SK-N-SH (cell line): ENCODE results near the gene BICC1. TPM values are rescaled to one million over a fixed set of nuclear protein-coding genes. Genes with fewer than 3 reads are reported as not detected.

Experiments
- CTCF ChIA-PET: fragments of 300-600, 350-600 bp; formaldehyde crosslinking; extraction: SDS; loops from one replicate; lab custom pipeline; 2021; lab: Yijun Ruan, JAX
- POLR2A ChIA-PET: fragments of 350-600 bp; sonication (Branson Sonifier 250); formaldehyde crosslinking; extraction: SDS; loops from one replicate; lab custom pipeline; 2020; ENCODE audit warnings: antibody characterized with exemption, inconsistent platforms; lab: Yijun Ruan, JAX
- DNase-seq: peaks from one replicate; pipeline ENCODE4 v3.0.0; 2012
- H2AFZ ChIP-seq: fragments of 200-600 bp; sonication (generic); 2 replicates; pipeline ENCODE4 v1.8.1; 2016; ENCODE audit warnings: antibody characterized with exemption, mild to moderate bottlenecking, low read depth
- H3F3A ChIP-seq: fragments of 200-600 bp; sonication (generic); replicated peaks from 2 replicates; pipeline ENCODE3; 2016; ENCODE audit warnings: antibody characterized with exemption, mild to moderate bottlenecking; ENCODE audit not compliant: insufficient read depth
- H3K27ac ChIP-seq, 2 experiments: fragments of 200-500 bp in 1 of 2; fragments of 200-600 bp in 1 of 2; sonication (Bioruptor generic) in 1 of 2; sonication (generic), shearing (Covaris generic) in 1 of 2; 2 replicates each; pipeline versions ENCODE4 v1.5.1 to v1.6.1; 2014 to 2016; ENCODE audit warnings: low read depth in 2 of 2, inconsistent platforms in 1 of 2, low read length in 1 of 2, mild to moderate bottlenecking in 1 of 2, mixed read lengths in 1 of 2
- H3K27me3 ChIP-seq: fragments of 200-600 bp; sonication (generic), shearing (Covaris generic); 2 replicates; pipeline ENCODE4 v1.6.1; 2016; ENCODE audit warnings: mixed run types; ENCODE audit not compliant: insufficient read depth
- H3K36me3 ChIP-seq, 2 experiments: fragments of 200-500 bp in 1 of 2; fragments of 200-600 bp in 1 of 2; sonication (Bioruptor generic) in 1 of 2; sonication (generic) in 1 of 2; replicated peaks in 1 of 2; 2 replicates each; pipeline versions ENCODE3 to v1.5.1; 2014 to 2016; ENCODE audit warnings: low read length in 1 of 2, mild to moderate bottlenecking in 1 of 2; ENCODE audit not compliant: insufficient read depth in 2 of 2, control insufficient read depth in 1 of 2
- H3K4me1 ChIP-seq, 2 experiments: fragments of 200-500 bp in 1 of 2; fragments of 200-600 bp in 1 of 2; sonication (Bioruptor generic) in 1 of 2; sonication (generic), shearing (Covaris generic) in 1 of 2; 2 replicates each; pipeline versions ENCODE4 v1.5.1 to v1.6.1; 2014 to 2016; ENCODE audit warnings: low read depth in 1 of 2, low read length in 1 of 2, mixed run types in 1 of 2; ENCODE audit not compliant: insufficient read depth in 2 of 2, control insufficient read depth in 1 of 2
- H3K4me2 ChIP-seq: fragments of 200-600 bp; sonication (generic), shearing (Covaris generic); 2 replicates; pipeline ENCODE4 v1.6.1; 2017; ENCODE audit warnings: mixed run types
- H3K4me3 ChIP-seq, 2 experiments: fragments of 200-500 bp in 1 of 2; fragments of 200-600 bp in 1 of 2; sonication (Bioruptor generic) in 1 of 2; sonication (generic), shearing (Covaris generic) in 1 of 2; 2 replicates each; pipeline versions ENCODE4 v1.5.1 to v1.8.1; 2014 to 2016; ENCODE audit warnings: low read depth in 2 of 2, inconsistent platforms in 1 of 2, low read length in 1 of 2, mild to moderate bottlenecking in 1 of 2, mixed read lengths in 1 of 2, moderate library complexity in 1 of 2
- H3K79me2 ChIP-seq: fragments of 200-600 bp; sonication (generic); 2 replicates; pipeline ENCODE4 v1.8.1; 2017; ENCODE audit warnings: mild to moderate bottlenecking; ENCODE audit not compliant: insufficient read depth
- H3K9ac ChIP-seq: fragments of 200-600 bp; sonication (generic); 2 replicates; pipeline ENCODE4 v1.6.1; 2017; ENCODE audit warnings: mixed run types
- H3K9me2 ChIP-seq: fragments of 200-600 bp; sonication (generic); 2 replicates; pipeline ENCODE4 v1.6.1; 2017; ENCODE audit warnings: mixed run types
- H3K9me3 ChIP-seq: fragments of 200-600 bp; sonication (generic); 2 replicates; pipeline ENCODE4 v1.6.1; 2017; ENCODE audit warnings: mixed run types, mild to moderate bottlenecking, moderate library complexity
- H4K20me1 ChIP-seq: fragments of 200-600 bp; sonication (generic); 2 replicates; pipeline ENCODE4 v1.6.1; 2017; ENCODE audit warnings: mild to moderate bottlenecking, mixed run types; ENCODE audit not compliant: insufficient read depth
- EP300 ChIP-seq, 2 experiments: IDR thresholded peaks; 2 replicates each; pipeline versions ENCODE4 v1.4.0 to v1.6.1; 2012; ENCODE audit warnings: borderline replicate concordance in 1 of 2, low read depth in 1 of 2, low read length in 1 of 2
- EZH2phosphoT487 ChIP-seq: fragments of 200-600 bp; sonication (generic); IDR thresholded peaks from 2 replicates; pipeline ENCODE4 v1.6.1; 2017; ENCODE audit warnings: low read depth, mixed run types, mild to moderate bottlenecking, antibody characterized with exemption, moderate library complexity, borderline replicate concordance
- GABPA ChIP-seq: IDR thresholded peaks from 2 replicates; pipeline ENCODE4 v1.4.0; 2012; ENCODE audit warnings: low read depth, mild to moderate bottlenecking
- GATA2 ChIP-seq: sonication (generic); formaldehyde crosslinking; IDR thresholded peaks from 2 replicates; pipeline ENCODE4 v1.5.0; 2020; ENCODE audit warnings: mild to moderate bottlenecking, missing genetic modification reagents
- IRF3 ChIP-seq: fragments of 150-350 bp; IDR thresholded peaks from 2 replicates; pipeline ENCODE4 v1.6.1; 2016; ENCODE audit warnings: mild to moderate bottlenecking, low read depth, low read length
- NFIC ChIP-seq: IDR thresholded peaks from 2 replicates; pipeline ENCODE4 v1.4.0; 2012; ENCODE audit warnings: borderline replicate concordance
- NRF1 ChIP-seq: IDR thresholded peaks from 2 replicates; pipeline ENCODE4 v1.6.1; 2012; ENCODE audit warnings: low read depth, mild to moderate bottlenecking, low read length
- POLR2AphosphoS5 ChIP-seq: IDR thresholded peaks from 2 replicates; pipeline ENCODE4 v1.6.1; 2012; ENCODE audit warnings: low read depth, low read length
- RAD21 ChIP-seq: IDR thresholded peaks from 2 replicates; pipeline ENCODE4 v1.6.1; 2012; ENCODE audit warnings: mild to moderate bottlenecking, low read length
- RCOR1 ChIP-seq: fragments of 150-350 bp; IDR thresholded peaks from 2 replicates; pipeline ENCODE4 v1.6.1; 2017; ENCODE audit warnings: antibody characterized with exemption, low read length
- RXRA ChIP-seq: IDR thresholded peaks from 2 replicates; pipeline ENCODE4 v1.4.0; 2012; ENCODE audit warnings: low read depth, mild to moderate bottlenecking, borderline replicate concordance
- SMC3 ChIP-seq: IDR thresholded peaks from 2 replicates; pipeline ENCODE4 v1.6.1; 2012; ENCODE audit warnings: low read depth, low read length, improper control_type of control experiment
- TAF1 ChIP-seq: IDR thresholded peaks from 2 replicates; pipeline ENCODE4 v1.6.1; 2012; ENCODE audit warnings: low read depth, mild to moderate bottlenecking, low read length, moderate library complexity, borderline replicate concordance
- TEAD4 ChIP-seq: IDR thresholded peaks from 2 replicates; pipeline ENCODE4 v1.4.0; 2012; ENCODE audit warnings: mild to moderate bottlenecking, borderline replicate concordance; ENCODE audit not compliant: insufficient read depth
- YY1 ChIP-seq: IDR thresholded peaks from 2 replicates; pipeline ENCODE4 v1.4.0; 2012; ENCODE audit warnings: low read depth, mild to moderate bottlenecking
- ZBTB33 ChIP-seq: IDR thresholded peaks from 2 replicates; pipeline ENCODE4 v1.4.0; 2012; ENCODE audit warnings: low read depth, borderline replicate concordance
- WGBS: methylation state at CpG from one replicate; pipeline ENCODE4 v1.1.6; 2017; ENCODE audit warnings: low lambda C conversion rate; 5-methylcytosine and 5-hydroxymethylcytosine counted together
- polyA plus RNA-seq, 3 experiments: library from polyadenylated mRNA; depleted of rRNA; stranded (reverse); fragments of >200 nt; gene quantifications; 2 replicates each; pipeline ENCODE4 v1.2.3, GENCODE V29; 2012
- TF ChIP-seq, protein P1 (sequence below): IDR thresholded peaks from 2 replicates; pipeline ENCODE4 v1.6.1; 2012; ENCODE audit warnings: mild to moderate bottlenecking, low read depth, low read length, moderate library complexity

BICC1 gene
- polyA plus RNA-seq, 1 of the 3 experiments (the other 2 are of a cell fraction): 1.5 TPM

DNA sequence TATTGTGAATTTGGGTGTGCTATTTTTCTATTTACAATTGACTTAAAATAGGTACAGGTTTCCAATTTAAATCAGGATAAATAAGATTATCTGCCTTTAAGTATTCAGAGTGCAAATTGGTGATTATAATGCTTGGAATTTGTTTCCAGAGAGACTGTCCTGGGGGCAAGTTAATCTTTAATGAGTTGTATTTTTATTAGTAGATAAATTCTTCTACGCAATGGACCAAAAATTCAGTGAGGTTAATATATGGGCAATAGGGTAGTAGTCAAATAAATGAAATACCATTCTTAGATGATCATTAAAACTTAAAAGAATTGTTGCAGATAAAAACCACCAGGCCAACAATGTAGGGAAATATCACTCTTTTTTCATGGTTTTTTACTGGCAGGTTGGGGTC, 3.4 kb downstream of the BICC1 start:
- H3K9ac ChIP-seq: no peak overlapping the region
- H3K9me2 ChIP-seq: no peaks in the 10 kb centered on the region
- peaks cover 39% of the 10 kb centered on the region for H3K79me2 ChIP-seq
- no peaks in the 10 kb centered on the region for H3K27me3 ChIP-seq
- ChIA-PET POLR2A (no interaction called here), CTCF (no interaction called here)
- no peak overlapping the region for H3K4me3 ChIP-seq
- peaks cover 0 to 5% of the 10 kb centered on the region in 2 experiments; a peak in 2 of 4 replicates for H3K4me1 ChIP-seq
- no peak for DNase-seq
- no peaks in the 10 kb centered on the region for H3K9me3 ChIP-seq
- 79% methylated on average over 1 of the region's 1 CpG for WGBS
- H4K20me1 ChIP-seq: no peaks in the 10 kb centered on the region
- no peak overlapping the region for H2AFZ ChIP-seq
- no peaks in the 10 kb centered on the region for H3K36me3 ChIP-seq
- TF ChIP-seq NFIC: no peak
- TF ChIP-seq IRF3: no peak
- TF ChIP-seq RXRA: no peak
- TF ChIP-seq GATA2 (CRISPR knock-in tag): no peak
- no peak for TF ChIP-seq NRF1
- no peak for TF ChIP-seq RAD21
- no peak for TF ChIP-seq YY1
- no peak for TF ChIP-seq ZBTB33
- TF ChIP-seq TEAD4: no peak
- no peak for TF ChIP-seq RCOR1
- no peak for TF ChIP-seq TAF1
- TF ChIP-seq POLR2AphosphoS5: no peak
- no peak for TF ChIP-seq EZH2phosphoT487
- TF ChIP-seq EP300 (IDR thresholded peaks at IDR 0.05; ENCODE audit: borderline replicate concordance in 1 of 2, low read depth in 1 of 2, low read length in 1 of 2): no peak
- no peak for TF ChIP-seq GABPA
- TF ChIP-seq, protein P1, sequence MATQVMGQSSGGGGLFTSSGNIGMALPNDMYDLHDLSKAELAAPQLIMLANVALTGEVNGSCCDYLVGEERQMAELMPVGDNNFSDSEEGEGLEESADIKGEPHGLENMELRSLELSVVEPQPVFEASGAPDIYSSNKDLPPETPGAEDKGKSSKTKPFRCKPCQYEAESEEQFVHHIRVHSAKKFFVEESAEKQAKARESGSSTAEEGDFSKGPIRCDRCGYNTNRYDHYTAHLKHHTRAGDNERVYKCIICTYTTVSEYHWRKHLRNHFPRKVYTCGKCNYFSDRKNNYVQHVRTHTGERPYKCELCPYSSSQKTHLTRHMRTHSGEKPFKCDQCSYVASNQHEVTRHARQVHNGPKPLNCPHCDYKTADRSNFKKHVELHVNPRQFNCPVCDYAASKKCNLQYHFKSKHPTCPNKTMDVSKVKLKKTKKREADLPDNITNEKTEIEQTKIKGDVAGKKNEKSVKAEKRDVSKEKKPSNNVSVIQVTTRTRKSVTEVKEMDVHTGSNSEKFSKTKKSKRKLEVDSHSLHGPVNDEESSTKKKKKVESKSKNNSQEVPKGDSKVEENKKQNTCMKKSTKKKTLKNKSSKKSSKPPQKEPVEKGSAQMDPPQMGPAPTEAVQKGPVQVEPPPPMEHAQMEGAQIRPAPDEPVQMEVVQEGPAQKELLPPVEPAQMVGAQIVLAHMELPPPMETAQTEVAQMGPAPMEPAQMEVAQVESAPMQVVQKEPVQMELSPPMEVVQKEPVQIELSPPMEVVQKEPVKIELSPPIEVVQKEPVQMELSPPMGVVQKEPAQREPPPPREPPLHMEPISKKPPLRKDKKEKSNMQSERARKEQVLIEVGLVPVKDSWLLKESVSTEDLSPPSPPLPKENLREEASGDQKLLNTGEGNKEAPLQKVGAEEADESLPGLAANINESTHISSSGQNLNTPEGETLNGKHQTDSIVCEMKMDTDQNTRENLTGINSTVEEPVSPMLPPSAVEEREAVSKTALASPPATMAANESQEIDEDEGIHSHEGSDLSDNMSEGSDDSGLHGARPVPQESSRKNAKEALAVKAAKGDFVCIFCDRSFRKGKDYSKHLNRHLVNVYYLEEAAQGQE: no peak
- TF ChIP-seq SMC3: no peak
- TF ChIP-seq, all 33 proteins: peak for 0
- Histone ChIP-seq H3K27ac (no peak overlapping the region), H3K4me2 (no peak overlapping the region), H3F3A (peaks cover 3% of the 10 kb centered on the region)
